Caco-2 (cell line): ENCODE results near the gene KHNYN. TPM values are rescaled to one million over a fixed set of nuclear protein-coding genes. Genes with fewer than 3 reads are reported as not detected.

Source experiments
- BruUV-seq: library from RNA; stranded (reverse); fragments of 400-500 nt; replicated peaks from 2 replicates; lab custom pipeline; 2021; lab: Mats Ljungman, UMichigan
- CTCF ChIA-PET: fragments of 300-600 bp; sonication (Branson Sonifier 250); formaldehyde crosslinking; loops from one replicate; lab custom pipeline; 2022; ENCODE audit warnings: antibody characterized with exemption; lab: Charles Lee
- POLR2A ChIA-PET: fragments of 300-600 bp; sonication (Branson Sonifier 250); formaldehyde crosslinking; loops from one replicate; lab custom pipeline; 2022; ENCODE audit warnings: antibody characterized with exemption; lab: Charles Lee
- DNase-seq, 2 experiments: peaks; one replicate each; pipeline versions ENCODE4 v3.0.0 to v3.0.0-alpha.2; 2020 to 2022
- H3K27me3 ChIP-seq: replicated peaks from 2 replicates; pipeline ENCODE4 v1.6.0; 2011; ENCODE audit warnings: low read length; ENCODE audit not compliant: control insufficient read depth, insufficient read depth
- H3K36me3 ChIP-seq: 2 replicates; pipeline ENCODE4 v1.5.1; 2011; ENCODE audit warnings: low read length; ENCODE audit not compliant: control insufficient read depth, insufficient read depth
- H3K4me1 ChIP-seq: fragments of 250-450 bp; sonication (Bioruptor Pico); 2 replicates; pipeline ENCODE4 v1.5.1; 2020; ENCODE audit warnings: mild to moderate bottlenecking
- H3K4me3 ChIP-seq: 2 replicates; pipeline ENCODE4 v1.5.1; 2011; ENCODE audit warnings: low read depth, mild to moderate bottlenecking, control low read depth, low read length
- H3K9me3 ChIP-seq: fragments of 250-450 bp; sonication (Bioruptor Pico); 2 replicates; pipeline ENCODE4 v1.5.1; 2020; ENCODE audit warnings: mild to moderate bottlenecking, moderate library complexity
- H3K27ac Mint-ChIP-seq: one replicate; pipeline ENCODE4 v1.8.0; 2022; ENCODE audit warnings: mixed read lengths; ENCODE audit not compliant: unreplicated experiment
- H3K27me3 Mint-ChIP-seq: one replicate; pipeline ENCODE4 v1.8.0; 2022; ENCODE audit warnings: mixed read lengths; ENCODE audit not compliant: insufficient read depth, unreplicated experiment
- H3K36me3 Mint-ChIP-seq: one replicate; pipeline ENCODE4 v1.8.0; 2022; ENCODE audit warnings: mild to moderate bottlenecking, mixed read lengths; ENCODE audit not compliant: insufficient read depth, unreplicated experiment
- H3K4me1 Mint-ChIP-seq: one replicate; pipeline ENCODE4 v1.8.0; 2022; ENCODE audit warnings: low read depth, mixed read lengths; ENCODE audit not compliant: unreplicated experiment
- H3K4me3 Mint-ChIP-seq: one replicate; pipeline ENCODE4 v1.8.0; 2022; ENCODE audit warnings: mild to moderate bottlenecking, moderate library complexity, mixed read lengths; ENCODE audit not compliant: unreplicated experiment
- H3K9me3 Mint-ChIP-seq: one replicate; pipeline ENCODE4 v1.8.0; 2022; ENCODE audit warnings: mixed read lengths; ENCODE audit not compliant: unreplicated experiment
- CTCF ChIP-seq, 2 experiments: fragments of 200-600 bp in 1 of 2; IDR thresholded peaks; 1 replicate in 1 of 2; 2 replicates in 1 of 2; pipeline versions ENCODE4 v1.5.1 to v1.8.0; 2011 to 2022; ENCODE audit warnings: antibody characterized with exemption in 1 of 2, control low read depth in 1 of 2, inconsistent platforms in 1 of 2, low read depth in 1 of 2, low read length in 1 of 2, mild to moderate bottlenecking in 1 of 2, moderate library complexity in 1 of 2; ENCODE audit not compliant: insufficient read depth in 1 of 2, severe bottlenecking in 1 of 2, unreplicated experiment in 1 of 2
- intact Hi-C: fragments of 100-400 bp; cut with micrococcal nuclease; formaldehyde crosslinking; loops from one replicate; pipeline ENCODE4 v1.10.0; 2022; ENCODE audit not compliant: unreplicated experiment
- total RNA-seq: library from RNA; stranded (reverse); gene quantifications from 2 replicates; pipeline ENCODE4 v1.2.3, GENCODE V29; 2022

The KHNYN gene
- total RNA-seq, 1 experiment from 2014 or later, result 50.5 TPM

DNA sequence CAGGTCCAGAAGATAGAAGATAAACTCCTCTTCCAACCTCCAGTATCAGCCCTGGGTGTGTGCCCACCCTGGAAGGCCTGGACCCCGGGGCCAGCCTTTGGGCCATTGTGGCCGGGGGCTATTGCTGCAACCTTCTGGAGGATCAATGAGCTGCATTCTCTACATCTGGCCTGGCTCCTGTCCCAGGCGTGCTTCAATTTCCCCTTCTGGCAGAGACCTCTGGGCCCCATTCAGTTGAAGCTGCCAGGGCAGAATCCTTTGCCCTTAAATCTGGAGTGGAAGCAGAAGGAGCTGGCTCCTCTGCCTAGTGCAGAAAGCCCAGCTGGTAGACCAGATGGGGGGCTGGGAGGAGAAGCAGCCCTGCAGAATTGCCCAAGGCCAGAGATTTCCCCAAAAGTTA is 21.0 kb upstream of the KHNYN start:
- Histone ChIP-seq H3K27me3 (no peaks in the 10 kb centered on the region), H3K36me3 (no peaks in the 10 kb centered on the region; the same call in 1 of the 2 replicates), H3K4me3 (no peak overlapping the region), H3K4me1 (no peaks in the 10 kb centered on the region), H3K9me3 (no peaks in the 10 kb centered on the region)
- no peak for DNase-seq
- no peaks in the 10 kb centered on the region for H3K9me3 Mint-ChIP-seq
- no peak for TF ChIP-seq CTCF (IDR thresholded peaks at IDR 0.05; ENCODE audit: insufficient read depth in 1 of 2, low read depth in 1 of 2, low read length in 1 of 2, severe bottlenecking in 1 of 2, unreplicated experiment in 1 of 2)
- no peaks in the 10 kb centered on the region for H3K36me3 Mint-ChIP-seq
- no peaks in the 10 kb centered on the region for H3K27me3 Mint-ChIP-seq
- intact Hi-C loops, result no loop called here
- H3K4me1 Mint-ChIP-seq, result no peaks in the 10 kb centered on the region
- no TSS peak for BruUV-seq
- H3K27ac Mint-ChIP-seq, result no peak overlapping the region
- POLR2A ChIA-PET, result no interaction called here
- H3K4me3 Mint-ChIP-seq, result no peak overlapping the region
- CTCF ChIA-PET, result interaction anchor here (0.5 to 1.6 kb wide), 5 partner anchors 10 to 273 kb away, joined by 4 to 11 read pairs (median 6); partner anchors contain the start of gene NYNRIN

DNA sequence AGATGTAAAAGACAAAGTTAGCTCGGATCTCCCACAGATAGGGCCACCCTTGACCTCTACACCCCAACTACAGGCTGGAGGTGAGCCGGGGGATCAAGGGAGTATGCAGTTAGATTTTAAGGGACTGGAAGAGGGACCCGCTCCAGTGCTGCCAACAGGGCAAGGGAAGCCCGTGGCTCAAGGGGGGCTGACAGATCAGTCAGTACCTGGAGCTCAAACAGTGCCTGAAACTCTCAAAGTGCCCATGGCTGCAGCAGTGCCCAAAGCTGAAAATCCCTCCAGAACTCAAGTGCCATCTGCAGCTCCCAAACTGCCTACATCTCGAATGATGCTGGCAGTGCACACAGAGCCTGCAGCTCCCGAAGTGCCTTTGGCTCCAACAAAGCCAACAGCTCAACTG is 20.6 kb upstream of the KHNYN start:
- BruUV-seq, result no TSS peak
- Mint-ChIP-seq H3K27me3 (no peaks in the 10 kb centered on the region), H3K9me3 (no peaks in the 10 kb centered on the region)

GRCh38 chr14:24409956-24410355 is 19.8 kb upstream of the KHNYN start:
- ChIA-PET POLR2A (no interaction called here), CTCF (interaction anchor here (1.2 to 1.6 kb wide), 4 partner anchors 11 to 77 kb away, joined by 3 to 8 read pairs (median 5); partner anchors contain the start of gene NYNRIN)
- H3K27me3 ChIP-seq, result no peaks in the 10 kb centered on the region
- no TSS peak for BruUV-seq
- H3K4me1 ChIP-seq, result no peaks in the 10 kb centered on the region
- H3K27me3 Mint-ChIP-seq, result no peaks in the 10 kb centered on the region
- H3K4me1 Mint-ChIP-seq, result no peaks in the 10 kb centered on the region
- H3K4me3 ChIP-seq, result no peak overlapping the region
- TF ChIP-seq CTCF (IDR thresholded peaks at IDR 0.05; ENCODE audit: insufficient read depth in 1 of 2, low read depth in 1 of 2, low read length in 1 of 2, severe bottlenecking in 1 of 2, unreplicated experiment in 1 of 2), result no peak
- H3K9me3 Mint-ChIP-seq, result no peaks in the 10 kb centered on the region
- H3K27ac Mint-ChIP-seq, result no peak overlapping the region
- DNase-seq, result no peak
- no peaks in the 10 kb centered on the region for H3K9me3 ChIP-seq
- intact Hi-C loops, result no loop called here
- H3K36me3 Mint-ChIP-seq, result no peaks in the 10 kb centered on the region
- no peaks in the 10 kb centered on the region; the same call in 1 of the 2 replicates for H3K36me3 ChIP-seq
- no peak overlapping the region for H3K4me3 Mint-ChIP-seq

More for the DNA sequence above, 20.6 kb upstream of the KHNYN start:
- Mint-ChIP-seq H3K36me3 (no peaks in the 10 kb centered on the region), H3K4me3 (no peak overlapping the region), H3K27ac (no peak overlapping the region), H3K4me1 (no peaks in the 10 kb centered on the region)
- ChIA-PET CTCF (interaction anchor here (0.5 to 1.6 kb wide), 6 partner anchors 10 to 274 kb away, joined by 3 to 11 read pairs (median 5); partner anchors contain the start of gene NYNRIN), POLR2A (no interaction called here)
- Histone ChIP-seq H3K4me1 (no peaks in the 10 kb centered on the region), H3K4me3 (no peak overlapping the region), H3K27me3 (no peaks in the 10 kb centered on the region), H3K36me3 (no peaks in the 10 kb centered on the region; the same call in 1 of the 2 replicates), H3K9me3 (no peaks in the 10 kb centered on the region)
- no peak for DNase-seq
- TF ChIP-seq CTCF (IDR thresholded peaks at IDR 0.05; ENCODE audit: insufficient read depth in 1 of 2, low read depth in 1 of 2, low read length in 1 of 2, severe bottlenecking in 1 of 2, unreplicated experiment in 1 of 2), result no peak
- intact Hi-C loops, result no loop called here
